Astrocyte of the cerebellum (primary cell): ENCODE measurements around the gene PDE7B.

Experiments
- DNase-seq: peaks from one replicate; pipeline ENCODE4 v3.0.0-alpha.2; 2011; ENCODE audit warnings: low read depth
- H3K4me3 ChIP-seq: 2 replicates; pipeline ENCODE4 v1.5.1; 2011; ENCODE audit warnings: mild to moderate bottlenecking, low read depth, low read length, moderate library complexity
- CTCF ChIP-seq: IDR thresholded peaks from 2 replicates; pipeline ENCODE4 v1.5.1; 2012; ENCODE audit warnings: low read length, low read depth, moderate library complexity, mild to moderate bottlenecking; ENCODE audit errors: missing control alignments
- in situ Hi-C: cut with HindIII; loops from 2 replicates; pipeline ENCODE4 v1.10.0; 2017; ENCODE audit warnings: low sequenced_read_pairs

PDE7B gene

DNA sequence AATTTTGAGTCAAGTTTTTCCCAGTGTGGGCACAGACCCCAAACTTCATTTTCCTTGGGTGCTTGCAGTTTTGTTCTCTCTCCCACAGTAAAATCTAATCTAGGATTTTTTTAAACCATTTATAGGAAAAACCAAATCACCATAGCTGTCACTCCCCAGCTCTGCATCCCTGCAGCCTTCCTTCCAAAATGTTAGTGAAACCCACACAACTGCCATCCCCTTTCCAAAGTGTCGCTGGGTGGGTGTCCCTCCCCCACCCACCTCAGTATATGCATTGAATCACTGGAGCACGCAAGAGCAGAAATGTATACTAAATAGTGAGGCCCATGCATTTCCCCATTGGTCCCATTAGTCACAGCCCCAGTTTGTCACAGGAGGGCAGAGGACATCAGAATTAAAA lies 260.3 kb downstream of the PDE7B start:
- no peak for DNase-seq
- in situ Hi-C loops: no loop called here
- H3K4me3 ChIP-seq: no peak overlapping the region
- no peak for TF ChIP-seq CTCF

DNA sequence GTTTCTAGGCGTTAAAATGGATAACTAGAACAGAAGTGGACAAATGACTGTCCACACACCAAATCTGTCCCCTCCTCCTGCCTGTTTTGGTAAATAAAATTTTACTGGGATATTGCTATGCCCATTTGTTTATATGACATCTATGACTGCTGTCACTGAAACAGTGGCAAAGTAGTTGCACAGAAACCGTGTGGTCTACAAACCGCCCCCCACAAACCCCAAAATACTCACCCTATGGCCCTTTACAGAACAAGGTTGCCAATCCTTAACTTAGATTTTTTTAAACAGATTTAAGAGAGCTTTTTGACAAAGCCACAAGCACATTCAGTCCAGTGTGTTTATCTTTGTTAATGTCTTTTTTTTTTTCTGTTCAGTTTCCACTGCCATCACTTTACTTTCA lies 260.8 kb downstream of the PDE7B start:
- no peak for TF ChIP-seq CTCF
- no peak for DNase-seq
- in situ Hi-C loops: no loop called here
- H3K4me3 ChIP-seq: no peak overlapping the region

DNA sequence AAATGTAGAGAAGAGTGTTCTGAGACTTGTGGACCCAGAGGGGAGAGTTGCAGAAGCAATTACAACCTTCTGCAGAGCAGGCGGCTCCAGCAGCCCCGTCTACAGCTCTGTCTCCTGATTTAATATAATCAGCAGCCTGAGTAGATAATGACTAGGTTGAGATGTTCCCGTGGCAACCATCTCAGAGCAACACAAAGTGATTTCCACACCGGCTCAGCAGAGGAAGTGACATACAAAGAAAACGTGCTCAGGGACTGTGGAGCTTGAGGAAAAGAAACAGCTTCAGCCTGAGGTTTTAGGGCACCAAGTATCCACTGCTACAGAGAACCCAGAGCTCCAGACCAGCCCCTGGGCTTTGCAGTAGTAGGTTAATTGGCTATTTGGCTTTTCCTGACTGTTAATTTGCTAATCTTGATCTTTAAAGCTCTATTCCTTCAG lies 262.3 kb downstream of the PDE7B start:
- no peak for TF ChIP-seq CTCF
- DNase-seq: peak; percentile 46
- in situ Hi-C loops: no loop called here
- H3K4me3 ChIP-seq: no peak overlapping the region

DNA sequence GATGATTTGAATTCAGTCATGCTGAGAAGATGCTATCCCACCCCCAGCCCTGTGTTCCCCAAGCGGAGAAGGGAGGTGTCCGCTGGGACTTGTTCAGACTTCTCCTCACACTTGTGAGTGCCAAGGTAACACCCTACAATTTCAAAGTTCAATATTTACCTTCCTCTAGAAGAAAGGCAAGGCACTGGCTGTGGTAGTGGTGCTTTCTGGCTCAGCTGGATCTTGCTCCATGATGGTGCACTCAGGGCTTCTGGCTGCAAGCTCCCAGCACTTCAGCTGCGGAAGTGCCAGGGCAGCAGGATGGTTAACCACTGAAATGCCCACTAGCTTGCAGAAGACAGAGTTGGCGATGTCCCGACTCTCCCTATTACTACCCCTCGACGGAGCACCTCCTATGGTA lies 263.2 kb downstream of the PDE7B start:
- no peak overlapping the region for H3K4me3 ChIP-seq
- in situ Hi-C loops: no loop called here
- DNase-seq: no peak
- TF ChIP-seq CTCF: no peak

GRCh38 chr6:136115941-136116340 lies 264.4 kb downstream of the PDE7B start:
- H3K4me3 ChIP-seq: no peak overlapping the region
- TF ChIP-seq CTCF: no peak
- in situ Hi-C loops: no loop called here
- DNase-seq: no peak

- H3K4me3 ChIP-seq: no peak overlapping the region
- in situ Hi-C loops: no loop called here
- no peak for DNase-seq
- TF ChIP-seq CTCF: no peak
These were observed 265.6 kb downstream of the PDE7B start for GRCh38 chr6:136117081-136117480.

DNA sequence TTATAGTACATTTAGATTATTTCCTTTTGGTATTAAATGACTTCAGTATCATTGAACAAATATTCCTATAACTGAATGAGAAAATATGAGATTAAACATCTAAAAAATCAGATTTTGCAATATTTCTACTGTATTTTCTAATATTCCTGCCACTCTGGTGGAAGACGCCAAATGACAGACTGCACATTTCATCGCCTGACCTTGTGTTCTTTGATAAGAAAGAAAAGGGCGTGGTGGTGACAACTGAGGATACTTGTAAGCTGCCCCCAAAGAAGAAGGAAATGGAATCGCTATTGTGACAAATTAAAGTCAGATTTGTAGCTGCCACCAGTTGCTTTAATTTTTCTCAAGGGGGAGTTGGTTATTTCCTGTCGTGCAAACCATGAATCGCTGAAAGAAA lies 267.3 kb downstream of the PDE7B start:
- TF ChIP-seq CTCF: no peak
- in situ Hi-C loops: no loop called here
- H3K4me3 ChIP-seq: no peak overlapping the region
- no peak for DNase-seq
